Uterus (tissue), 2 donors: ENCODE measurements around the gene TRAPPC3L.

Source experiments
- POLR2A ChIP-seq, 2 donors: fragments of 450-650 bp; IDR thresholded peaks; one replicate each; pipeline ENCODE4 v1.6.1; 2016; ENCODE audit warnings: antibody characterized with exemption in 2 of 2, mild to moderate bottlenecking in 1 of 2, moderate library complexity in 1 of 2
- TF ChIP-seq, protein P1 (sequence below), 4 experiments: fragments of 200-600 bp in 2 of 4; fragments of 450-650 bp in 2 of 4; sonication (generic) in 2 of 4; IDR thresholded peaks; one replicate each; pipeline ENCODE4 v1.5.1; 2016 to 2019; ENCODE audit warnings: antibody characterized with exemption in 4 of 4, mild to moderate bottlenecking in 2 of 4, moderate library complexity in 1 of 4

- TF ChIP-seq, protein P1, sequence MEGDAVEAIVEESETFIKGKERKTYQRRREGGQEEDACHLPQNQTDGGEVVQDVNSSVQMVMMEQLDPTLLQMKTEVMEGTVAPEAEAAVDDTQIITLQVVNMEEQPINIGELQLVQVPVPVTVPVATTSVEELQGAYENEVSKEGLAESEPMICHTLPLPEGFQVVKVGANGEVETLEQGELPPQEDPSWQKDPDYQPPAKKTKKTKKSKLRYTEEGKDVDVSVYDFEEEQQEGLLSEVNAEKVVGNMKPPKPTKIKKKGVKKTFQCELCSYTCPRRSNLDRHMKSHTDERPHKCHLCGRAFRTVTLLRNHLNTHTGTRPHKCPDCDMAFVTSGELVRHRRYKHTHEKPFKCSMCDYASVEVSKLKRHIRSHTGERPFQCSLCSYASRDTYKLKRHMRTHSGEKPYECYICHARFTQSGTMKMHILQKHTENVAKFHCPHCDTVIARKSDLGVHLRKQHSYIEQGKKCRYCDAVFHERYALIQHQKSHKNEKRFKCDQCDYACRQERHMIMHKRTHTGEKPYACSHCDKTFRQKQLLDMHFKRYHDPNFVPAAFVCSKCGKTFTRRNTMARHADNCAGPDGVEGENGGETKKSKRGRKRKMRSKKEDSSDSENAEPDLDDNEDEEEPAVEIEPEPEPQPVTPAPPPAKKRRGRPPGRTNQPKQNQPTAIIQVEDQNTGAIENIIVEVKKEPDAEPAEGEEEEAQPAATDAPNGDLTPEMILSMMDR (IDR thresholded peaks at IDR 0.05), result no peak
- no peak for TF ChIP-seq POLR2A (IDR thresholded peaks at IDR 0.05)
Measured at GRCh38 chr6:116575227-116575626, 29.7 kb upstream of the TRAPPC3L start.
